ENCODE measurements around the gene TRPM8.
"Not testable (repeated sequence)": the region's sequence is repeated elsewhere in the genome, so short reads cannot be mapped to it uniquely, and the experiment has no call there.

Gene TRPM8

DNA sequence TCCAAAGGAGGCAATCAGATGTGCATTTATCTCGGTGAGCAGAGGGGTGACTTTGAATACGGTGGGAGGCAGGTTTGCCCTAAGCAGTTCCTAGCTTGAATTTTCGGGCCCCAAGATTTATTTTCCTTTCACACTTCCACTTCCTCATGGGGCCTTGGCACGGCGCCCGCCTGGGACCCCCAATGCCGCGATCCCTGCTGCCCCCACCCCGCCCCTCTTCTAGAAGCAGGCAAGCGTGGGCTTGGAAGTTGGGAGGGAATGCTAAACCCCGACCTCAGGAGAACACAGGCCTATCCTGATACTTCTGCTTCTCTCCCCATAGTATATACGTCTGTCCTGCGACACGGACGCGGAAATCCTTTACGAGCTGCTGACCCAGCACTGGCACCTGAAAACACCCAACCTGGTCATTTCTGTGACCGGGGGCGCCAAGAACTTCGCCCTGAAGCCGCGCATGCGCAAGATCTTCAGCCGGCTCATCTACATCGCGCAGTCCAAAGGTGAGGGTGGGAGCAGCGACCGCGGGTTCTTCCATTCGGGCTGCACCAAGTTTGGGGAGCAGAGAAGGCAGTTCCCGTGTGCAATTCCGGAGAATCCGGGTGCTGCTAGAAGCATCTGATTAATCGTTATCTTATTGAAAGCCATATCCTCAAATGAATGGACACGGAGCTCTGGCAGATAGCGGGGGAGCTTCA lies 21.6 kb downstream of the TRPM8 start:
- DNase-seq, result no peak

DNA sequence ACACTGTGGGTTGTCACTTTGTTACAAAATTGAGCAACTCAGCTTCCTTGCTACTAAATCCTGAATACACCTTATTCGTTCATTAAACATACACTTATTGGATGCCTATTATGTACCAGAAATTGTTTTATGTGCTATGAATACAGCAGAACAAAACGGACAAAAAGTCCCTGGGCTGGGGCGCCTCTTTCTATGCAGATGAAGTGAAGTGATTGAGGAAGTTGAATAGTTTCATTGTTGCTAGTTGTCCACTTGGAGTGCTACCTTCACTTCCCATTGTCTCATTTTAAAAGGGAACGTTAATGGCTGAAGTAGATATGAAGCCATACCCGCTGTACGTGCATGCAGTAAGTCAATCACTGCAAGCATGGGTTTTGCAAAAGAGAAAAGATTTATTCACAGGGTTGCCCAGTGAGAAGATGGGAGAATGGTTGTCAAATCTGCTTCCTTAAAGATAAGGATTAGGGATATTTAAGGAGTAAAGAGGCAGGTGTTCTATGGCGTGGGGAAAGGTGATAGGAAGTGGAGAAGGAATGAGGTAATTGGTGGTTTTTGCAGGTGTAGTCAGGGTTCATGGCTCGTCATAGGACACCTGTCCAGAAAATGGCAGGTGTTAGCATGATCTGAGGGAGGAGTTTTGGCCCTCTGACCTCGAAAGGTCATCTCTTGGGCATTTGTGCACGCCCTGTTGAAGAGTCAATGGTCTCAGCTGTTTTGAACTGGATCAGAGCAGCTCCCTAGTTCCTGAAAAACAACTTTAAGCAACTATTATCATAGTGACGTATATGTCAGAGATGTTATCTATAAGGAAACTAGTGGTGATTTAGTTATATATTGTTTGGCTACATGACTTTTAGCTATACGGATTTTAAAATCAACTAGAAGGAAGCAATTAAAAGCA lies 23.5 kb downstream of the TRPM8 start:
- no peak for DNase-seq

DNA sequence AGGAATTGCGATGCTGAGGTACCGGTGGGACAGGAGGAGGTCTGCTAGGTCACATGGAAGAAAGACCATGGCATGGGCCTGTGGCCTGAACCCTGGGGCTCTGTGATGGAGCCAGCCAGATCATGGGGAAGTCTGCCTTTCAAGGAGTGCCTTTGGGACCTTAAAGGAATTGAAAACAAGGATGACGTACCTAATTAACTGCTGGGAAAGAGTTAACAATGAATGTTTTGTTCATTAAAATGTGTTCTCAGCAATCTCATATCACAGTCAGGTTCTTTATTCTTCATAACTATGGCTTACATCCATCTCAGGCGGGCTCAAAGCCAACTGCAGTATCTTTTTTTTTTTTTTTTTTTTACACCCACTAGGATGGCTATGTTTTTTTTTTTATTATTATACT lies 25.6 kb downstream of the TRPM8 start:
- no peak for DNase-seq

DNA sequence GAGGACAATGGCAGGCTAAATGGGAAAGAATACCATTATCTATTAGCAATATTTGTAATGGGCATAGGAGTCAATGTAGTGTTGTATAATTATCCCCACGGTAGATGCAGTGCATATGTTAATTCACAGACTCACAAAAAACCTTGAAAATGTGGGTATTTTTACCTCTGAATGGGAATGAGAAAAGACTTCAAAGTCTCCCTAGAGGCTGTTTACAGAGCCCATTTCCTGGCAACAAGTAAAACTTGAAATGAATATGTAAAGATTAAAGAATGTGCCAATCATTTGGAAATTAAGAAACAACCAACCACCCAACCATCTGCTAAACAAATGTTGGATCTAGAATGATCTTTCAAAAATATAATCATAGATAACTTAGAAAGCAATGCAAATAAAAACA lies 27.1 kb downstream of the TRPM8 start:
- DNase-seq, result no peak

DNA sequence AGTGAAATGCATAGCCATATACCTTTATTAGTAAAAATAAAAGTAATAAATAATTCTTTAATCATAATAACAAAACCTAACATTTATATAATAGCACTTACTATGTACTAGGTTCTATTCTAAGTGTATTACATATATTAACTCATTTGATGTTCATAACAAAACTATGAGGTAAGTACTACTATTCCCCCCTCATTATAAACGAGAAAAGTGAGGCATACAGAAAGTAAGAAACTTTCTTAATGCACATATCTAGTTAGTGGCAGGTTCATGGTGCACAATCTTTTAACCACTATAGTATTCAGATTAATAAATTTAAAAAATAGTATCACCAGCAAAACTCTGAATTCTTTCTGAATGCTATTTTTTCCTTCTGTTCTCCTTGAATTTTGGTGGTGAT lies 27.5 kb downstream of the TRPM8 start:
- no peak for DNase-seq

DNA sequence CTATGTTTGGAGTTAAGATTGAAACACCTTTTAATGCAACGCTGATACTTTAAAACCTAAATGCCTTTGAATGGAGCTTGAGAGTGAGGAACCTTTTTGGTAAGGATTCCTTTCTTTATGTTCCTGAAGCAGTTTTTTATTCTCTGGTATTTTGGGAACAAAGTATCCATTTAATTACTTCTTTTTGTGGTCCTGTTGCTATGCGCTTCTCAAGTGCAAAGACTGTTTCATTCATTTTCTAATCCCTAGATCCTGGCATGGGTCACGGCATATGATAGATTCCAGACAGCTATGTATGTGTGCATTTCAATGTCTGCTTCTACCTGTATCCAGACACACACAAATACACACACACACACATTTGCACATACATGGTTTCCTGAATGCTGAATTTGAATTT lies 28.0 kb downstream of the TRPM8 start:
- DNase-seq, result no peak

DNA sequence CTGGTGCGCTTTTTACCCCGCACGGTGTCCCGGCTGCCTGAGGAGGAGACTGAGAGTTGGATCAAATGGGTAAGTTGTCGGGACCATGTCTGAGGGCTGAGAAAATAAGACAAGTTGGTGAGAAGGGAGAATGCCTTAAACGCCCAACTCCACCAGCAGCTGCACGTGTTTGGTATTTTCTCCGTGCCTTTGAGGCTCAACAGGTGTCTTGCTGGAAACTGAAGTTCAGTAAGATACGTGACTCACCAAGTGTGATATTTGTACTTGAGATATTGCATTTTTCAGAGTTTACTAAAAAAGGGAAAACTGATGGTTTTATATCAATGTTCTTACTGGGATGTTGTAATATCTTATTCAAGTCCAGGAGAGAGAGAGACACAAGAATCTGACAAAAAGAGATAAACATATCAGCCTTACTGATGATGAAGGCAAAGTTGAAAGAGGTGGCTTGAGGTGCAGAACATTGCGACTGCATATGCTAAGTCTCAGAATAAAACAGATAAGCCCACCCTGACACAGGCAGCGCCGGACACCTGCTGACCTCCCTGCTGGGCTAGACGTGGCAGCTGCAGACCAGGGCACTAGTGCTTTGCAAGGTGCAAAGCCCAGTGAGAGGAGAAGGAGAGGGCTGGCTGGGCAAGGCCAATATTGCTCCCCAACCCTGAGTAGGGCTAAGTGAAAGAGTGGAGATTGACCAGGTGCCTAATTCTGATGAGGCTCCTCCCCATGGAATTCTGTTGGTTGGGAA lies 33.1 kb downstream of the TRPM8 start:
- DNase-seq, result no peak

DNA sequence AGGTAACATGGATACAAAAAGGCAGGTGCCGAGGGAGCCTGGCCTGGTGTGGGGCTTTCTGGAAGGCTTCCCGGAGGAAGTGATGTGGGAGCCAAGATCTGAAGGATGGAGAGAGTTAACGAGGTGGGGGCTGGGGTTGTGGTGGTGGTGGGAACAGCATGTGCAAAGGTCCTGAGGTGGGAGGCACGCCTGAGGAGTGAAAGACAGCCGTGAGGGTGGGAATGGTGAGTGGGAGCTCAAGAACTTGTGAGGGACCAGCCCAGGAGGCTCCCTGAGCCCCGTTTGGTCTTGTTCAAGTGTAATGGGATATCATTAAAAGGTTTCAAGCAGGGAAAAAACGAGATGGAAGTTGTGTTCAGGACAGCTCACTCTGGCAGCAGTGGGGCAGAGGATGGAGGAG lies 35.2 kb downstream of the TRPM8 start:
- DNase-seq, result no peak

DNA sequence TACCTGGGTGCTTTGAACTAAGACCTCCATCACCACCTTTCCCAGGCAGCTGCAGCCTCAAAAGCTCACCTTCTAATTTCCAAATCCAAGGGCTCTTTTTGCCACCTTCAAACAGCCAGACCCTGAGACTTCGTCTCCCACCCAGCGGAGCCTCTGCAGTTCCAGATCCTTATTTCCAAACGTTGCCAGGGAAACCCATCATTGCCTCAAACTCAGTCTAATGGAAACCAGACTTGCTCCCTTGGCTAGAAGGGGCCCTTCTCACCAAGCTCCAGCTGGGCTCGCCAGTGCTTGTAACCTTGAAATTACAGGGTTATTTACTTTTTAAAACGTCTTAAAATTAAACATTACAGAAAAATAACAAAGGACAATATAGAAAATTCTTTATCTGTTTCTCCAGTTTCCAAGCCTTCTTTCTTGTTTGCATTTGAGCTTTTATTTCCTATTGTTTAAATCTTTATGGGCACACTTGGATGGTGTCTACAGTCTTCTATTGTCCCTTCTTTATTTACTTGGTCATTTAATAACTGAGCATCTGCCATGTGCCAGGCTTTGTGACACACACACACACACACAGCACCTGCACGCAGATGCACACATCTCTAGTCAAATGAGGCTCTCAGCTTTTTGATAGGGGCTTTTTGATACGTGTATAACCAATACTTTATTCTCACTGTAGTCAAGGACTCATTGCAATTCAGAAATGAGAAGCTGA lies 36.1 kb downstream of the TRPM8 start:
- peak; percentile 27 for DNase-seq

DNA sequence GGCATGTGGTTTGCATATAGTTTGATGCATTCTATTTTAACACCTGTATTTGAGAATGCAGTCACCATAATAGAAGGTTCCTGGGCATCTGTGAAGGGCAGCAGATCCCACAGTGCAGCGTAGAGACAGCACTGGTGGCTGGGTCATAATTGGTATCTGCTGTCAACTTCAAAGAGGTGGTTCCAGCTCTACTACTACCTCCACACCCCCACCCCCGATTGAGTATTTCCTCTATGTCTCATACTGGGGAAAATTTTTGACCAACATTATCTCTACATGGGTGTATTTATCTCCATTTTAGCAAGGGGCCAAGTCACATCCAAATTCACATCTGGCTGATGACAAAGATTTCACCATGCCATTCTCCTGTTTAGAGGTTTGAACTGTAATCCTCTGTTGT lies 43.0 kb downstream of the TRPM8 start:
- no peak for DNase-seq

DNA sequence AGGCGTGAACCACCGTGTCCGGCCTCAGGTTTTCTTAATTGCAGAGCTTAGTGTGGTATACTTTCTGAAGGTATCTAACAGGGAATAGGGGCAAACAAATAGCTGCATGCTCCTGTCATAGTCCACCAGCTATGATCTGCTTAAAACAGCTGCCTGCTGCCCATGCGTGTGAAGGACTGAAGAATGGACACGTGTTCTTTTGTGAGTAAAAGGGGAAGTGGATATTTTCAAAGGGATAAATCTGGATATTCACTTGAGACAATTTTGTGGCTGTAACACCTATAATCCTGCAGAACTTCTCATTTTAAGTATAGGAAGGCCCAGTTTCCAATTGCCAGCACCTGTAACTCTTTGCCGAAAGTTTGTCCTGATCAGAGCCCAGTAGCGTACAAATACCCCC lies 44.7 kb downstream of the TRPM8 start:
- DNase-seq, result no peak

DNA sequence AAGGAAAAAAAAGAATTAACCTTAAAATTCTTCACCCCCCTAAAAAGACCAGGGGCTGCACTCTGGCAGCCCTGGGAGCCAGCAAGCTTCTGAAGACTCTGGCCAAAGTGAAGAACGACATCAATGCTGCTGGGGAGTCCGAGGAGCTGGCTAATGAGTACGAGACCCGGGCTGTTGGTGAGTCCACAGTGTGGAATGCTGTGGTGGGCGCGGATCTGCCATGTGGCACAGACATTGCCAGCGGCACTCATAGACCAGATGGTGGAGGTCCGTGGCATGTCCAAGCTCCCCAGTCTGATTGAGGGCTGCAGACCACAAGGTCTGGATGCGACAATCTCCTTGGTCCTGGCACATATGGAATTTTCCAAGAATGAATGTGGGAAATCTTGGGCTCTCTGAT lies 47.4 kb downstream of the TRPM8 start:
- DNase-seq, result no peak

DNA sequence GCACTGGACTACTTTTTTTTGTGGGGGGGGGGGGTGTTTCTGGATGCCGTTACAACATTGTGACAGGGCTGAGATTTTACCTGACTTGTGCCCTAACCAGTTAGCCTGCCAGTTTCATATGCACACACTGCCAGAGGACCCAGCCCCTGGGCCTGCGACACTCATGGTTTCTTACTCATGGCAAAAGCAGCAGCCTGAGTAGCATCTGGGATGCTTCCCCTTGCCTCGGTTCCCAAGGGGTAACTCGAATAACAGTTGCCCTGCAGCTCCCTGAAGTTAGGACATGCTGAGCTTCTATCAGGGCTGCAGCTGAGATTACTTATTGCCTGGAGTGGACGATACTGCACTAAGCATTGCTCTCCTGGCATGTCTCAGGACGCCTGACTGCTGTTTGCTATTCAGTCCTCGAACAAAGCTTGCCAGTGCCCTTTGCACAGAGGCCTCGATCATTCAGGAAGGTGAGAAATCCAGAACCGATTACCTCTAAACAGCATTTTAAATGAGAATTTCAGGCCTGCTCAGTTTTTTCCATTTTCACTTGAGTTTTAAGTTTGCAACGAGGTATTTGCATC lies 47.9 kb downstream of the TRPM8 start:
- no peak for DNase-seq

DNA sequence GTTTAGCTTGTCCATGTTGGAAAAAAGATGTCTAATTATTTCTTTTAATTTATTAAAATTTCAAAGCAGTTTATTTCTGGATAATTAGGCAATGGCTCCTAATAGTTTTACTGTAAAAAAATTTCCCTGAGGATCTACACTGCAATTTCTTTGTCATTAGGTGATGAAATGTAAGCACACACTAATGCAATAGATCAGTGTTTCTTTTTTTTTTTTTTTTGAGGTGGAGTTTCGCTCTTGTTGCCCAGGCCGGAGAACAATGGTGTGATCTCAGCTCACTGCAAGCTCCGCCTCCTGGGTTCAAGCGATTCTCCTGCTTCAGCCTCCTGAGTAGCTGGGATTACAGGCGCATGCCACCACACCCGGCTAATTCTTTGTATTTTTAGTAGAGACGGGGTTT lies 48.5 kb downstream of the TRPM8 start:
- not testable (repeated sequence) for DNase-seq

DNA sequence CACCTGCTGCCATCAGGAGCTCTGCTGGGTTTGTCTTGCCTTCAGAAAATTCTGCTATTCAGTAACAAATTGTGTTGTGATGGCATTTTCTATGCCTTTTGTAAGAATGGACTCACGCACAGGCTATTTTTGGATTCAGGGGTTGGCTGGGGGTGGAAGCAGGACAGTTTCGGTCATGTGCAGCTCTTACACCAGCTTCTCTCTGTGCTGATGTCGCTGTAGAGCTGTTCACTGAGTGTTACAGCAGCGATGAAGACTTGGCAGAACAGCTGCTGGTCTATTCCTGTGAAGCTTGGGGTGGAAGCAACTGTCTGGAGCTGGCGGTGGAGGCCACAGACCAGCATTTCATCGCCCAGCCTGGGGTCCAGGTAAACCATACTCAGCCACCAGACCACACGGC lies 49.2 kb downstream of the TRPM8 start:
- DNase-seq, result no peak

DNA sequence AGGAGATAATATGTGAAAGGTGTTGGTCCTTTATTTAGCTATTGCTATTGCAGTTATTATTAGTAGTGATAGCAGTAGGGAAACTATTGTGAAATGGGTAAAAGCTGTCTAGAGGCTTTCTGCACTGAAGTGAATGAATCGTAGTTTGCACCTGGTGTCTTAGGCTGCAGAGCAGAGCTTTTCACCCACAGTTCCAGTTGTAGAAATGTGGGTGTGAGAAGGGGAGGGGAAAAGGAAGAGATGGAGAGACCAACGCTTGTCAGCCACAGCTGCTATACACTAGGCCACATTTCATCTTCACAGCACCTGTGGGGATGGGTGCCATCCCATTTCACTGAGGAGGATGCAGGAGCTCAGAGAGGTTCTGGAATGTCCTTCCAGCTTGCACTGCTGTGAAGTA lies 50.0 kb downstream of the TRPM8 start:
- DNase-seq, result no peak

DNA sequence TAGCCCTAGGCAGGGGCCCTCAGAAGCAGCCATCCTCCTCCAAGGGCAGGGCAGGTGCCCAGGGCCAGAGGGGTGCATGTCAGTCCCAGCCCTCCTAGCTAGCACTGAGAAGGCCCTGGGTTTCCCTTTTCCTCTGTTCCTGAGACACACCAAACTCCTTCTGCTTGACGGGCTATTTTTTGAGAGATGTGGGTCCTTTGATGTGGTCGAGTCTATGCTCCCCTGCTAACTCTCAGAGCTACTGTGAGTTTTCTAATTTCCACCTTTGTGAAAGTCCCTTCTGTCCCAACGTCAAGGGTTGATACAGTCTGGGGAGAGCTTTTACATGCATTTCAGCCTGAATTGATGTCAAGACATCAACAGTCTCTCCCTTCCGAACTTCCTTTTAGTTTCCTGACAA lies 51.4 kb downstream of the TRPM8 start:
- no peak for DNase-seq

DNA sequence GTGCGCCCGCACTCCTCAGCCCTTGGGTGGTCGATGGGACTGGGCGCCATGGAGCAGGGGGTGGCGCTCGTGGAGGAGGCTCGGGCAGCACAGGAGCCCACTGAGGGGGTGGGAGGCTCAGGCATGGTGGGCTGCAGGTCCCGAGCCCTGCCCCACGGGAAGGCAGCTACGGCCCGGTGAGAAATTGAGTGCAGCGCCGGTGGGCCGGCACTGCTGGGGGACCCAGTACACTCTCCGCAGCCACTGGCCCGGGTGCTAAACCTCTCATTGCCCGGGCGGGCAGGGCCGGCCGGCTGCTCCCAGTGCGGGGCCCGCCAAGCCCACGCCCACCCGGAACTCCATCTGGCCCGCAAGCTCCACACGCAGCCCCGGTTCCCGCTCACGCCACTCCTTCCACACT lies 55.3 kb downstream of the TRPM8 start:
- DNase-seq, result not testable (repeated sequence)

DNA sequence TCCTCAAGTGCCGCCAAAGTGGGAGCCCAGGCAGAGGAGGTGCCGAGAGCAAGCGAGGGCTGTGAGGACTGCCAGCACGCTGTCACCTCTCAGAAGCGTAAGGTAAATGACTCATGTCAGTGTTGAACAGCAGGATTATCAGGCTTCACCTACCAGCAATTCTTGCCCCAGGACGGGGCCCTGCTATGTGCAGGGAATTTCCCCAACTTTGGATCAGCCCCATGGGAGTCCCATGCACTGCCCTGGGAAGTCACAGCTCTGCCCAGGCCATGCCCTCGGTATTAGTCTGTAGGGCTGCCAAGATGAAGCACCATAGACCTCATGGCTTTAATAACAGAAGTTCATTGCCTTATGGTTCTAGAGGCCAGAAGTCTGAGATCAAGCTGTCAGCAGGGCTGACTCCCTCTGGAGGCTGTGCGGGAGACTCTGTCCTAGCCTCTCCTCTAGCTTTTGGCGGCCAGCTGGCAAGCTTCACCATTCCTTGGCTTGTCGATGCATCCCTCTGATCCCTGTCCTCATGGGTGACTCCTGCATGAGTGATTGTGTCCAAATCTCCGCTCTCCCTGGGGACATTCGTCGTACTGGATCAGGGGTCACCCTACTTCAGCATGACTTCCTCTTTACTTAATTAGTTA lies 55.9 kb downstream of the TRPM8 start:
- DNase-seq, result no peak

DNA sequence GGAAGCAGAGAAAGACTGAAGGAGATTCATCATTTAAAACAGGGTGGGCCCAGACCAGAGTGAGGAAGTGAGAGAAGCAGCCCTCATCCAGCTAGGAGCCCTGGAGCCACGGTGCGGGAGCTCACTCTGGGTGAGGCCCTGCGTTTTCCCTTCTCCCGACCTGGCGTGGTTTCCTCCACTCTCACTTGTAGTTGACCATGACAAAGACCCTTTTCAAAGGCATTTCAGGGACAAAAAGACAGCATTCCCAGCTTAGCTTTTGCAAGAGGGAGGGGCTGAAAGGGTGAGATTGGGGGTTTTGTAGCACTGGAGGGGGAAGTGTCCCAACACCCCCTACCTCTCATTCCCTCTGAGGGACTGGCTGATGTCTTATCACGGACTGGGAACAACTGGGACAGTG lies 56.6 kb downstream of the TRPM8 start:
- no peak for DNase-seq

DNA sequence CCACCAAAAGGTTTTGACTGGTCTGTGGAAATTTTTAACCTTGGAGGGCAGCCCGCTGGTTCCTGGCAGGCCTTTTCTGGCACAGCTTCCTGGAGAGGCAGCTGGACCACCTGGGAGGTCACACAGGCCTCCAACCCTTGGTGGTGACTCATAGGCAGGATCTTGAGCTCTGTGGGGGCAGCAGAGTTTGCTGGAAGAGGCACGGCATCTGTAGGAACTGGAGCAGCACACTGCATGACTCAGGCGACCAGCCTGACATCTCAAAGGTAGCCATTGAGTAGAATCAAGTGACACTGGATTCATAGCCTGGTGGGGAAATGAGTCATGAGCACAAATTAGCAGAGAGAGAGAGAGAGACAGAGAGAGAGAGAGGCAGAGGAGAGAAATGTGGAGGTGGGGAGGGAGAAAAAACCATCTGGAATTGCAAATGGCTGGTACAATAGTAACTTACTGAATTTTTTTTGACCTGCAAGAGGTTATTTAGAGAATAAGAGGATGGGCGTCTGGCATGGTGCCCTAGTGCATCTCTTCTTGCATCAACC lies 57.4 kb downstream of the TRPM8 start:
- DNase-seq, result no peak

DNA sequence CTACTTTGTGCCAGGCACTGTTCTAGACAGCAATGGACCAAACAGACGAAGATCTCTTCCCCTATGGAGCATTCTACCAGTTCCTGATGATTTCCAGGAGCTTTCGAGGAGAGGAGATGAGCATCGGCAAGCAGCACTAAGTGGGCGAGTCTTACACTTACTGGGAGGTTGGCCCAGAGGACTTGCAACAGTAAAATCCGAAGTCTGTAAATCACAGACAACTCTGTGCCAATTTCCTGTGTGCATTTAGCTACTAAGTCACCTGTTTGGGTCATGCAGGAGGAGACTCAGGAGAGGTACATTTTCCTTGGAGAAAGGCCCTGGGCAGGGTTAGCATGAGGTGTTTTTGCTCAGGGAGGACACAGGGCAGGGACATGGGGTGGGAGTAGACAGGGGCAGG lies 58.9 kb downstream of the TRPM8 start:
- no peak for DNase-seq

All from NCI-H2029 treated with DMSO at 0.1 percent for 48 hours (cell line).